GM19043 (cell line): ENCODE results near the gene ESR1.

Source experiments
- ATAC-seq: cut with Tn5 transposase; IDR thresholded peaks from one replicate; pipeline ENCODE4 v1.9.1; 2021; ENCODE audit warnings: low read depth; ENCODE audit not compliant: unreplicated experiment

ESR1 gene

GRCh38 chr6:151807513-151808370, at the start of gene ESR1:
Gene ESR1, plus strand, starts transcription at chr6:151807682. Its CDS starts 231 bp downstream, at chr6:151807913.
- ATAC-seq = no peak

- no peak for ATAC-seq
These were observed 47.0 kb upstream of the ESR1 start for GRCh38 chr6:151760486-151760885.

GRCh38 chr6:151761851-151762250, 45.6 kb upstream of the ESR1 start:
- ATAC-seq = no peak

- no peak for ATAC-seq
These were observed 44.7 kb upstream of the ESR1 start for GRCh38 chr6:151762817-151763216.

- no peak for ATAC-seq
These were observed 44.2 kb upstream of the ESR1 start for GRCh38 chr6:151763303-151763702.

GRCh38 chr6:151763938-151764680, 43.4 kb upstream of the ESR1 start:
- ATAC-seq = peak; percentile 87

- peak; percentile 60 for ATAC-seq
These were observed 42.0 kb upstream of the ESR1 start for GRCh38 chr6:151765444-151765886.

- ATAC-seq = no peak
These were observed 35.0 kb upstream of the ESR1 start for GRCh38 chr6:151772446-151772845.

- no peak for ATAC-seq
These were observed 34.1 kb upstream of the ESR1 start for GRCh38 chr6:151773382-151773781.

GRCh38 chr6:151782560-151782959, 24.9 kb upstream of the ESR1 start:
- no peak for ATAC-seq

- ATAC-seq = no peak
These were observed 23.8 kb upstream of the ESR1 start for GRCh38 chr6:151783692-151784091.

- no peak for ATAC-seq
These were observed 22.9 kb upstream of the ESR1 start for GRCh38 chr6:151784441-151785214.

GRCh38 chr6:151796842-151797530, 10.5 kb upstream of the ESR1 start:
- ATAC-seq = no peak

- ATAC-seq = no peak
These were observed 3.7 kb upstream of the ESR1 start for GRCh38 chr6:151803743-151804142.

- no peak for ATAC-seq
These were observed 2.7 kb upstream of the ESR1 start for GRCh38 chr6:151804585-151805285.

GRCh38 chr6:151805286-151805840, 2.1 kb upstream of the ESR1 start:
- no peak for ATAC-seq

GRCh38 chr6:151806757-151807512, 547 bp upstream of the ESR1 start:
- ATAC-seq = no peak

- no peak for ATAC-seq
These were observed 1.1 kb downstream of the ESR1 start for GRCh38 chr6:151808371-151809241.
